ENCODE results near the gene UBR1. TPM values are rescaled to one million over a fixed set of nuclear protein-coding genes. Genes with fewer than 3 reads are reported as not detected.

UBR1 gene
- total RNA-seq, 2 experiments from 2014 or later: 19.8 to 33.5 TPM

GRCh38 chr15:43009206-43009605 lies 96.6 kb downstream of the UBR1 start:
- DNase-seq (ENCODE audit: low spot score): no peak
- Histone ChIP-seq H3K4me2 (ENCODE audit: low read length) (no peak overlapping the region), H3K36me3 (ENCODE audit: insufficient read depth, low read length) (peaks cover 87% of the 10 kb centered on the region), H3K9me3 (ENCODE audit: low read length) (peaks cover 28% of the 10 kb centered on the region; the same call in 1 of the 2 replicates), H3K79me2 (ENCODE audit: insufficient read depth, low read depth, low read length) (no peaks in the 10 kb centered on the region), H3K4me1 (ENCODE audit: insufficient read depth, low read length, poor library complexity, severe bottlenecking) (no peaks in the 10 kb centered on the region), H3K9me2 (ENCODE audit: insufficient read depth, low read length) (no peaks in the 10 kb centered on the region), H3K27ac (ENCODE audit: low read depth, low read length, poor library complexity, severe bottlenecking) (no peak overlapping the region), H4K20me1 (ENCODE audit: insufficient read depth, low read length) (no peaks in the 10 kb centered on the region), H2AFZ (ENCODE audit: low read length) (no peak overlapping the region), H3K4me3 (ENCODE audit: low read depth, low read length, poor library complexity, severe bottlenecking) (no peak overlapping the region)
- CTCF ChIA-PET (ENCODE audit: unreplicated experiment): no interaction called here
- BruUV-seq (replicated peaks): no TSS peak
- intact Hi-C loops (cut with micrococcal nuclease; ENCODE audit: unreplicated experiment): no loop called here
- POLR2A ChIA-PET: no interaction called here
- TF ChIP-seq EZH2phosphoT487 (IDR thresholded peaks at IDR 0.05; ENCODE audit: borderline replicate concordance, low read depth, low read length): no peak
- TF ChIP-seq CTCF (conservative IDR thresholded peaks at IDR 0.05; ENCODE audit: low read length): no peak

GRCh38 chr15:43008150-43008549 lies 97.7 kb downstream of the UBR1 start:
- no peak overlapping the region for H3K27ac ChIP-seq (ENCODE audit: low read depth, low read length, poor library complexity, severe bottlenecking)
- H2AFZ ChIP-seq (ENCODE audit: low read length): no peak overlapping the region
- TF ChIP-seq CTCF (conservative IDR thresholded peaks at IDR 0.05; ENCODE audit: low read length) (no peak), EZH2phosphoT487 (IDR thresholded peaks at IDR 0.05; ENCODE audit: borderline replicate concordance, low read depth, low read length) (no peak)
- no peaks in the 10 kb centered on the region for H3K4me1 ChIP-seq (ENCODE audit: insufficient read depth, low read length, poor library complexity, severe bottlenecking)
- no TSS peak for BruUV-seq (replicated peaks)
- no peaks in the 10 kb centered on the region for H3K9me2 ChIP-seq (ENCODE audit: insufficient read depth, low read length)
- no peaks in the 10 kb centered on the region for H3K79me2 ChIP-seq (ENCODE audit: insufficient read depth, low read depth, low read length)
- no peak for DNase-seq (ENCODE audit: low spot score)
- no peak overlapping the region for H3K4me2 ChIP-seq (ENCODE audit: low read length)
- peaks cover 28% of the 10 kb centered on the region; the same call in 1 of the 2 replicates for H3K9me3 ChIP-seq (ENCODE audit: low read length)
- ChIA-PET CTCF (ENCODE audit: unreplicated experiment) (no interaction called here), POLR2A (no interaction called here)
- intact Hi-C loops (cut with micrococcal nuclease; ENCODE audit: unreplicated experiment): no loop called here
- no peaks in the 10 kb centered on the region for H4K20me1 ChIP-seq (ENCODE audit: insufficient read depth, low read length)
- peaks cover 89% of the 10 kb centered on the region for H3K36me3 ChIP-seq (ENCODE audit: insufficient read depth, low read length)
- H3K4me3 ChIP-seq (ENCODE audit: low read depth, low read length, poor library complexity, severe bottlenecking): no peak overlapping the region

DNA sequence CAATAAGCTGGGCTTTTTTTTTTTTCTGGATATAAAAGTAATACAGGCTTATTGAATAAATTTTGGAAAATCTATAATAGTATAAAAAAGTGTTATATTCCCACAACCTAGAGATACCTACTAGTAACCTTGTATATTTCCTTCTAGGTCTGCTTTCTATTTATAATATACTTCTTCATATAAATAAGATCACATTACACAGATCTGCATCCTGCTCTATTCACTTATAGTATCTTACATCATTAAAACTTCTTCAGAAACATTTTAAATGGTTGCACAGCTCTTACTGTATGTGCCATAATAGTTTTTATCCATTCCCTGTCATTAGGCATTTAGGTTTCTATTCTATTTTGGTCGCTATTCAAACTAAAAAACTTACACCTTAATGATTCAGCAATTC lies 98.3 kb downstream of the UBR1 start:
- CTCF ChIA-PET (ENCODE audit: unreplicated experiment): no interaction called here
- Histone ChIP-seq H3K36me3 (ENCODE audit: insufficient read depth, low read length) (peaks cover 89% of the 10 kb centered on the region), H3K9me3 (ENCODE audit: low read length) (peaks cover 28% of the 10 kb centered on the region; the same call in 1 of the 2 replicates), H3K4me1 (ENCODE audit: insufficient read depth, low read length, poor library complexity, severe bottlenecking) (no peaks in the 10 kb centered on the region), H3K4me3 (ENCODE audit: low read depth, low read length, poor library complexity, severe bottlenecking) (no peak overlapping the region), H4K20me1 (ENCODE audit: insufficient read depth, low read length) (no peaks in the 10 kb centered on the region), H3K9me2 (ENCODE audit: insufficient read depth, low read length) (no peaks in the 10 kb centered on the region), H3K4me2 (ENCODE audit: low read length) (no peak overlapping the region), H3K79me2 (ENCODE audit: insufficient read depth, low read depth, low read length) (no peaks in the 10 kb centered on the region), H3K27ac (ENCODE audit: low read depth, low read length, poor library complexity, severe bottlenecking) (no peak overlapping the region), H2AFZ (ENCODE audit: low read length) (no peak overlapping the region)
- POLR2A ChIA-PET: interaction anchor here (0.5 kb wide), 1 partner anchor 238 kb away, joined by 3 read pairs; no protein-coding TSS in a partner anchor
- no TSS peak for BruUV-seq (replicated peaks)
- intact Hi-C loops (cut with micrococcal nuclease; ENCODE audit: unreplicated experiment): no loop called here
- DNase-seq (ENCODE audit: low spot score): no peak
- TF ChIP-seq EZH2phosphoT487 (IDR thresholded peaks at IDR 0.05; ENCODE audit: borderline replicate concordance, low read depth, low read length): no peak

Measured in OCI-LY7 (cell line).